GM23338 (cell line): ENCODE results near the gene COMP. TPM values are rescaled to one million over a fixed set of nuclear protein-coding genes. Genes with fewer than 3 reads are reported as not detected.

Experiments used
- ATAC-seq: fragments of 200-7000 bp; cut with Tn5 transposase; 3 replicates; pipeline ENCODE4 v1.9.1; 2020
- DNase-seq: peaks from one replicate; pipeline ENCODE4 v3.0.0-alpha.2; 2015; ENCODE audit warnings: low spot score
- H2AFZ ChIP-seq: fragments of 200-600 bp; sonication (generic); 2 replicates; pipeline ENCODE4 v1.8.0; 2016; ENCODE audit warnings: antibody characterized with exemption, mild to moderate bottlenecking, moderate library complexity
- H3F3A ChIP-seq: fragments of 200-600 bp; sonication (generic); replicated peaks from 2 replicates; pipeline ENCODE4 v1.8.0; 2017; ENCODE audit warnings: antibody characterized with exemption, mixed run types, low read depth
- H3K27ac ChIP-seq: fragments of 200-600 bp; sonication (generic); 2 replicates; pipeline ENCODE4 v1.6.1; 2016; ENCODE audit warnings: low read depth
- H3K27me3 ChIP-seq: fragments of 200-600 bp; sonication (generic); 2 replicates; pipeline ENCODE4 v1.8.0; 2016; ENCODE audit warnings: mild to moderate bottlenecking, mixed run types, moderate library complexity; ENCODE audit not compliant: insufficient read depth
- H3K36me3 ChIP-seq: fragments of 200-600 bp; sonication (generic); 2 replicates; pipeline ENCODE4 v1.8.0; 2016; ENCODE audit warnings: mild to moderate bottlenecking; ENCODE audit not compliant: insufficient read depth
- H3K4me1 ChIP-seq: fragments of 200-600 bp; sonication (generic); 2 replicates; pipeline ENCODE4 v1.8.0; 2016; ENCODE audit warnings: mild to moderate bottlenecking, moderate library complexity; ENCODE audit not compliant: insufficient read depth
- H3K4me2 ChIP-seq: fragments of 200-600 bp; sonication (generic); 2 replicates; pipeline ENCODE4 v1.7.1; 2017; ENCODE audit warnings: mixed run types
- H3K4me3 ChIP-seq: fragments of 200-600 bp; sonication (generic); 2 replicates; pipeline ENCODE4 v1.6.1; 2016; ENCODE audit warnings: mixed run types
- H3K79me2 ChIP-seq: fragments of 200-600 bp; sonication (generic); replicated peaks from 2 replicates; pipeline ENCODE4 v1.8.0; 2017; ENCODE audit warnings: mild to moderate bottlenecking; ENCODE audit not compliant: insufficient read depth
- H3K9me2 ChIP-seq: fragments of 200-600 bp; sonication (generic); 2 replicates; pipeline ENCODE4 v1.8.0; 2017; ENCODE audit not compliant: insufficient read depth
- H4K20me1 ChIP-seq: fragments of 200-600 bp; sonication (generic); replicated peaks from 2 replicates; pipeline ENCODE4 v1.8.0; 2017; ENCODE audit warnings: mild to moderate bottlenecking; ENCODE audit not compliant: insufficient read depth
- H3K27ac Mint-ChIP-seq: 2 replicates; pipeline ENCODE4 v1.8.0; 2020; ENCODE audit warnings: inconsistent platforms, mild to moderate bottlenecking, moderate library complexity, mixed read lengths
- H3K27me3 Mint-ChIP-seq: 3 replicates; pipeline ENCODE4 v1.8.0; 2022; ENCODE audit warnings: low read depth, mild to moderate bottlenecking, moderate library complexity, mixed read lengths, inconsistent platforms; ENCODE audit not compliant: insufficient read depth, poor library complexity
- H3K36me3 Mint-ChIP-seq: 3 replicates; pipeline ENCODE4 v1.8.0; 2021; ENCODE audit warnings: low read depth, mild to moderate bottlenecking, inconsistent platforms, moderate library complexity, mixed read lengths
- H3K4me1 Mint-ChIP-seq: 3 replicates; pipeline ENCODE4 v1.8.0; 2020; ENCODE audit warnings: mild to moderate bottlenecking, inconsistent platforms, mixed read lengths
- H3K4me3 Mint-ChIP-seq: 3 replicates; pipeline ENCODE4 v1.8.0; 2021; ENCODE audit warnings: moderate library complexity, mild to moderate bottlenecking, inconsistent platforms, mixed read lengths
- H3K9me3 Mint-ChIP-seq: 3 replicates; pipeline ENCODE4 v1.8.0; 2020; ENCODE audit warnings: moderate library complexity, mild to moderate bottlenecking, inconsistent platforms, mixed read lengths
- CREB1 ChIP-seq: fragments of 250-450 bp; sonication (Bioruptor Pico); IDR thresholded peaks from 2 replicates; pipeline ENCODE4 v1.5.0; 2020; ENCODE audit warnings: low read depth, mild to moderate bottlenecking, moderate library complexity
- EZH2 ChIP-seq: fragments of 200-600 bp; sonication (generic); IDR thresholded peaks from one replicate; pipeline ENCODE4 v1.8.0; 2017; ENCODE audit warnings: antibody characterized with exemption, mild to moderate bottlenecking, low read depth; ENCODE audit not compliant: unreplicated experiment
- EZH2phosphoT487 ChIP-seq: fragments of 200-600 bp; sonication (generic); IDR thresholded peaks from one replicate; pipeline ENCODE4 v1.8.1; 2018; ENCODE audit warnings: antibody characterized with exemption; ENCODE audit not compliant: unreplicated experiment
- JUNB ChIP-seq: IDR thresholded peaks from one replicate; pipeline ENCODE4 v1.6.1; 2016; ENCODE audit warnings: antibody characterized with exemption; ENCODE audit not compliant: unreplicated experiment
- NANOG ChIP-seq: IDR thresholded peaks from 2 replicates; pipeline ENCODE4 v1.6.1; 2016; ENCODE audit warnings: antibody characterized with exemption, borderline replicate concordance
- POLR2AphosphoS5 ChIP-seq: IDR thresholded peaks from 2 replicates; pipeline ENCODE4 v1.6.1; 2016; ENCODE audit warnings: antibody characterized with exemption, low read depth
- ZNF114 ChIP-seq: fragments of 250-450 bp; sonication (Bioruptor Pico); IDR thresholded peaks from 2 replicates; pipeline ENCODE4 v1.5.0; 2020; ENCODE audit warnings: mild to moderate bottlenecking, moderate library complexity
- ZNF331 ChIP-seq: fragments of 250-450 bp; sonication (Bioruptor Pico); IDR thresholded peaks from 2 replicates; pipeline ENCODE4 v1.5.0; 2020; ENCODE audit warnings: low read depth, mild to moderate bottlenecking, moderate library complexity
- ZNF462 ChIP-seq: fragments of 250-450 bp; sonication (Bioruptor Pico); IDR thresholded peaks from 2 replicates; pipeline ENCODE4 v1.5.0; 2020; ENCODE audit warnings: mild to moderate bottlenecking, moderate library complexity
- polyA plus RNA-seq: library from polyadenylated mRNA; unstranded; fragments of >200 nt; fragmentation: Nextera tagmentation; extraction: Ambion mirVana; gene quantifications from 2 replicates; pipeline ENCODE4 v1.2.1, GENCODE V29; 2016
- total RNA-seq: library from RNA; depleted of rRNA; stranded (reverse); fragments of >200 nt; shearing (Covaris generic); gene quantifications from 2 replicates; pipeline ENCODE4 v1.2.3, GENCODE V29; 2014

Gene COMP
- total and polyA plus RNA-seq, 2 experiments from 2014 or later: 0.58 to 0.63 TPM

- TF ChIP-seq ZNF462 (CRISPR knock-in tag): no peak
- TF ChIP-seq POLR2AphosphoS5: no peak
- no peak for TF ChIP-seq NANOG
Measured at GRCh38 chr19:18760440-18761383, 30.4 kb downstream of the COMP start (continued).

DNA sequence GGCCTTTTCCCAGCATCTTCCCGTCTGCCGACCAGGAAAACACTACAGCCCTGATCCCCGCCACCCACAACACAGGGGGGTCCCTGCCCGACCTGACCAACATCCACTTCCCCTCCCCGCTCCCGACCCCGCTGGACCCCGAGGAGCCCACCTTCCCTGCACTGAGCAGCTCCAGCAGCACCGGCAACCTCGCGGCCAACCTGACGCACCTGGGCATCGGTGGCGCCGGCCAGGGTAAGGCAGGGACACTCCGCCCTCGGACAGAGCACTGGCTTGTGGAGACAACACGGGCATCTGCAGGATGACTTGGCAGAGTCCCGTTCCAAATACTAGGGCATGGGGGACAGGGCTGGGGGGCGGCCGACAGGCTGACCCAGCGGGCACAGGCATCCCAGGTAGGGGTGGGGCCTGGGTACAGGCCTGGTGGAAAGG, 31.1 kb downstream of the COMP start:
- Mint-ChIP-seq H3K9me3 (no peaks in the 10 kb centered on the region), H3K4me3 (no peak overlapping the region)
- no peaks in the 10 kb centered on the region; the same call in 1 of the 2 replicates for H4K20me1 ChIP-seq
- no peak for TF ChIP-seq ZNF114
- no peak for TF ChIP-seq EZH2phosphoT487
- TF ChIP-seq EZH2: no peak
- TF ChIP-seq CREB1: no peak
- TF ChIP-seq JUNB: no peak
- TF ChIP-seq POLR2AphosphoS5: no peak
- TF ChIP-seq ZNF331 (CRISPR knock-in tag): no peak
- no peak for TF ChIP-seq ZNF462 (CRISPR knock-in tag)

More for the DNA sequence above, 31.1 kb downstream of the COMP start:
- H3K4me3 ChIP-seq: no peak overlapping the region
- H3K27ac ChIP-seq: no peak overlapping the region
- no peak overlapping the region for H2AFZ ChIP-seq
- H3F3A ChIP-seq: 0 out of 2 replicates have a peak, but pooled peaks cover 3% of the 10 kb centered on the region
- H3K9me2 ChIP-seq: no peaks in the 10 kb centered on the region
- no peaks in the 10 kb centered on the region for H3K79me2 ChIP-seq
- no peak for DNase-seq
- no peaks in the 10 kb centered on the region for H3K4me1 ChIP-seq
- Mint-ChIP-seq H3K27me3 (peaks cover 28% of the 10 kb centered on the region), H3K27ac (no peak overlapping the region), H3K36me3 (no peaks in the 10 kb centered on the region), H3K4me1 (peaks cover 8% of the 10 kb centered on the region; the same call in 2 of the 3 replicates)
- H3K27me3 ChIP-seq: peaks cover 20% of the 10 kb centered on the region
- no peak overlapping the region for H3K4me2 ChIP-seq
- no peaks in the 10 kb centered on the region for H3K36me3 ChIP-seq
- ATAC-seq: no peak
